ENCODE results near the gene ORMDL3.

- no peak for TF ChIP-seq CTCF (IDR thresholded peaks at IDR 0.05; ENCODE audit: borderline replicate concordance, extremely low read depth, low read length, poor library complexity, severe bottlenecking)
- TF ChIP-seq EZH2 (IDR thresholded peaks at IDR 0.05; ENCODE audit: borderline replicate concordance, low read depth, low read length, severe bottlenecking): no peak
These were observed 48.4 kb upstream of the ORMDL3 start for GRCh38 chr17:39975801-39976200.

Data from DND-41 (cell line).